Neural cell (in vitro differentiated cells): Measurements from ENCODE around the gene PPARG. TPM values are rescaled to one million over a fixed set of nuclear protein-coding genes. Genes with fewer than 3 reads are reported as not detected.

ENCODE experiments used
- H2AFZ ChIP-seq: fragments of 200-600, 300-800 bp; sonication (generic), shearing (Covaris generic); 2 replicates; pipeline ENCODE4 v1.6.0; 2014; ENCODE audit warnings: low read depth, mild to moderate bottlenecking, antibody characterized with exemption, low read length, moderate library complexity
- H3F3A ChIP-seq: fragments of 200-600 bp; shearing (Covaris generic); 2 replicates; pipeline ENCODE4 v1.6.1; 2016; ENCODE audit warnings: mild to moderate bottlenecking, moderate library complexity, mixed read lengths, antibody characterized with exemption, low read length; ENCODE audit not compliant: insufficient read depth, poor library complexity, severe bottlenecking
- H3K27ac ChIP-seq: fragments of 200-600, 300-800 bp; sonication (generic), shearing (Covaris generic); 2 replicates; pipeline ENCODE4 v1.5.1; 2014; ENCODE audit warnings: mild to moderate bottlenecking, low read length, moderate library complexity
- H3K27me3 ChIP-seq: fragments of 300-800, 200-600 bp; sonication (generic), shearing (Covaris generic); 2 replicates; pipeline ENCODE4 v1.6.0; 2014; ENCODE audit warnings: mild to moderate bottlenecking, low read depth, low read length, moderate library complexity; ENCODE audit not compliant: insufficient read depth
- H3K36me3 ChIP-seq: fragments of 300-800, 200-600 bp; sonication (generic), shearing (Covaris generic); 2 replicates; pipeline ENCODE4 v1.5.1; 2014; ENCODE audit warnings: mild to moderate bottlenecking, antibody characterized with exemption, low read length, moderate library complexity; ENCODE audit not compliant: insufficient read depth
- H3K4me2 ChIP-seq: fragments of 300-800, 200-600 bp; sonication (generic), shearing (Covaris generic); 2 replicates; pipeline ENCODE4 v1.6.0; 2014; ENCODE audit warnings: mild to moderate bottlenecking, low read length
- H3K4me3 ChIP-seq: fragments of 300-800, 200-600 bp; sonication (generic), shearing (Covaris generic); 2 replicates; pipeline ENCODE4 v1.5.1; 2014; ENCODE audit warnings: mild to moderate bottlenecking, low read length, moderate library complexity
- H3K79me2 ChIP-seq: fragments of 200-600 bp; shearing (Covaris generic); replicated peaks from 2 replicates; pipeline ENCODE4 v1.6.0; 2014; ENCODE audit warnings: mild to moderate bottlenecking, low read length, moderate library complexity; ENCODE audit not compliant: insufficient read depth
- H3K9ac ChIP-seq: fragments of 300-800, 200-600 bp; sonication (generic), shearing (Covaris generic); 2 replicates; pipeline ENCODE4 v1.6.1; 2016; ENCODE audit warnings: mild to moderate bottlenecking, low read length, mixed read lengths
- H3K9me2 ChIP-seq: fragments of 200-600 bp; shearing (Covaris generic); 2 replicates; pipeline ENCODE4 v1.6.1; 2016; ENCODE audit warnings: mild to moderate bottlenecking, low read length, mixed read lengths; ENCODE audit not compliant: insufficient read depth
- H3K9me3 ChIP-seq: fragments of 200-600, 300-800 bp; sonication (generic), shearing (Covaris generic); 2 replicates; pipeline ENCODE4 v1.6.1; 2016; ENCODE audit warnings: mild to moderate bottlenecking, mixed run types, low read length, moderate library complexity, mixed read lengths
- H4K20me1 ChIP-seq: fragments of 200-600 bp; shearing (Covaris generic); 2 replicates; pipeline ENCODE4 v1.6.1; 2016; ENCODE audit warnings: mild to moderate bottlenecking, mixed run types; ENCODE audit not compliant: insufficient read depth
- EP300 ChIP-seq: fragments of 450-650 bp; conservative IDR thresholded peaks from 2 replicates; pipeline ENCODE4 v1.6.1; 2014; ENCODE audit warnings: antibody characterized with exemption, mild to moderate bottlenecking, moderate library complexity; ENCODE audit not compliant: poor library complexity, severe bottlenecking
- EZH2 ChIP-seq: fragments of 200-600, 300-800 bp; shearing (Covaris generic), sonication (generic); IDR thresholded peaks from 2 replicates; pipeline ENCODE4 v1.6.1; 2014; ENCODE audit warnings: antibody characterized with exemption, low read length, borderline replicate concordance, mild to moderate bottlenecking; ENCODE audit not compliant: insufficient read depth, poor library complexity, severe bottlenecking
- MXI1 ChIP-seq: fragments of 450-650 bp; conservative IDR thresholded peaks from 2 replicates; pipeline ENCODE4 v1.6.1; 2014; ENCODE audit warnings: antibody characterized with exemption, mild to moderate bottlenecking; ENCODE audit not compliant: poor library complexity, severe bottlenecking
- POLR2AphosphoS5 ChIP-seq: IDR thresholded peaks from 2 replicates; pipeline ENCODE4 v1.6.1; 2012
- RAD21 ChIP-seq: fragments of 450-650 bp; conservative IDR thresholded peaks from 2 replicates; pipeline ENCODE4 v1.6.1; 2014; ENCODE audit warnings: antibody characterized with exemption, mild to moderate bottlenecking, moderate library complexity
- SMC3 ChIP-seq: fragments of 450-650 bp; conservative IDR thresholded peaks from 2 replicates; pipeline ENCODE4 v1.6.1; 2014; ENCODE audit warnings: antibody characterized with exemption, mild to moderate bottlenecking, moderate library complexity; ENCODE audit not compliant: poor library complexity
- TAF1 ChIP-seq: IDR thresholded peaks from 2 replicates; pipeline ENCODE4 v1.6.1; 2012; ENCODE audit warnings: low read depth
- polyA plus RNA-seq: library from polyadenylated mRNA; depleted of rRNA; stranded (reverse); fragments of >200 nt; gene quantifications from 2 replicates; pipeline ENCODE4 v1.2.3, GENCODE V29; 2014
- TF ChIP-seq, protein P1 (sequence below): IDR thresholded peaks from 2 replicates; pipeline ENCODE4 v1.6.1; 2012; ENCODE audit warnings: borderline replicate concordance
- TF ChIP-seq, protein P2 (sequence below): fragments of 450-650 bp; IDR thresholded peaks from 2 replicates; pipeline ENCODE4 v1.5.1; 2014; ENCODE audit warnings: antibody characterized with exemption, mild to moderate bottlenecking, moderate library complexity; ENCODE audit not compliant: poor library complexity, severe bottlenecking

Gene PPARG
- polyA plus RNA-seq, 1 donor from 2014 or later, result 0.35 TPM

DNA sequence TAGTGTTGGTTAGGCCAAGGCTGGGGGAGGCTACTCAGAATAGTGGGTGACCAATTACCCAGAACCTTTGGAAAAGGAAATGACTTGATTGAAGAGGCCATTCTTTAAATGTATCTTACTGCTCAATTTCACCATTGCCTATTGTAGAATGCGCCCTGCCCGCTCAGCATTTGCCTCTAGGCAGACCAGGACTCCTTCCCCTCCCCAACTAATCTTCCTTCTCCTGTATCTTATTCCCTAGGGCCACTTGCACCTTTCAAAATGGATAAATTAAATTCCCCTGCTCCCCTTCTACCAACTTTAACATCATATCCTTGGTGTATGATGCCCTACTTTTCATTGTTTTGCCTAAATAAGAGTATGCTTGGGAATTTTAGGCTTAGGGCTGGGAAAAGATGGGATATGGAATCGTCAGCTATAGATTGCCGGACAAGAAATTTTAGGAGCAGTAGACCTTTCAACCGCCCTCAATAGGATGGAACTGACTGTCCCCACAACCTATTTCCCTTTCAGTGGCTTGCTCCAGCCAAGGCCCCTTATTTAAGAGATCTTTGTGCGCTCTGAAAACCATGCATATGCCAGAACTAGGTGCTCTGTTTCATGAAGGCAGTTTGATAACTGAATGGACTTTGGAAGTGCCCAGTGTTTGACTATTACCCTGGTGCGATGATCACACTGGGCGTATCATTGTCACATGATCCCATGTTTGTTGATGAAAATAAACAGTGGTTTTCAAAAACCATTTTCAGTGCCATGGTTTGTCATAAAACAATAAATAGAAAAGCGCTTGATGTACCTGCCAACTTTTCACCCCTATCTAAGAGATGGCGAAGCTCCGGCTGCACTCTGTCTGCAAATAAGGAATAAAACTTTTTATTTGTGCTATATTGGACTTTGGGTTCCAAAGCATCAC lies 121.1 kb downstream of the PPARG start:
- no peak for TF ChIP-seq EP300
- no peak for TF ChIP-seq RAD21
- TF ChIP-seq POLR2AphosphoS5, result no peak
- TF ChIP-seq EZH2, result no peak
- no peak for TF ChIP-seq MXI1
- TF ChIP-seq, protein P1, sequence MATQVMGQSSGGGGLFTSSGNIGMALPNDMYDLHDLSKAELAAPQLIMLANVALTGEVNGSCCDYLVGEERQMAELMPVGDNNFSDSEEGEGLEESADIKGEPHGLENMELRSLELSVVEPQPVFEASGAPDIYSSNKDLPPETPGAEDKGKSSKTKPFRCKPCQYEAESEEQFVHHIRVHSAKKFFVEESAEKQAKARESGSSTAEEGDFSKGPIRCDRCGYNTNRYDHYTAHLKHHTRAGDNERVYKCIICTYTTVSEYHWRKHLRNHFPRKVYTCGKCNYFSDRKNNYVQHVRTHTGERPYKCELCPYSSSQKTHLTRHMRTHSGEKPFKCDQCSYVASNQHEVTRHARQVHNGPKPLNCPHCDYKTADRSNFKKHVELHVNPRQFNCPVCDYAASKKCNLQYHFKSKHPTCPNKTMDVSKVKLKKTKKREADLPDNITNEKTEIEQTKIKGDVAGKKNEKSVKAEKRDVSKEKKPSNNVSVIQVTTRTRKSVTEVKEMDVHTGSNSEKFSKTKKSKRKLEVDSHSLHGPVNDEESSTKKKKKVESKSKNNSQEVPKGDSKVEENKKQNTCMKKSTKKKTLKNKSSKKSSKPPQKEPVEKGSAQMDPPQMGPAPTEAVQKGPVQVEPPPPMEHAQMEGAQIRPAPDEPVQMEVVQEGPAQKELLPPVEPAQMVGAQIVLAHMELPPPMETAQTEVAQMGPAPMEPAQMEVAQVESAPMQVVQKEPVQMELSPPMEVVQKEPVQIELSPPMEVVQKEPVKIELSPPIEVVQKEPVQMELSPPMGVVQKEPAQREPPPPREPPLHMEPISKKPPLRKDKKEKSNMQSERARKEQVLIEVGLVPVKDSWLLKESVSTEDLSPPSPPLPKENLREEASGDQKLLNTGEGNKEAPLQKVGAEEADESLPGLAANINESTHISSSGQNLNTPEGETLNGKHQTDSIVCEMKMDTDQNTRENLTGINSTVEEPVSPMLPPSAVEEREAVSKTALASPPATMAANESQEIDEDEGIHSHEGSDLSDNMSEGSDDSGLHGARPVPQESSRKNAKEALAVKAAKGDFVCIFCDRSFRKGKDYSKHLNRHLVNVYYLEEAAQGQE, result no peak
- no peak for TF ChIP-seq TAF1
- no peak for TF ChIP-seq SMC3
- TF ChIP-seq, protein P2, sequence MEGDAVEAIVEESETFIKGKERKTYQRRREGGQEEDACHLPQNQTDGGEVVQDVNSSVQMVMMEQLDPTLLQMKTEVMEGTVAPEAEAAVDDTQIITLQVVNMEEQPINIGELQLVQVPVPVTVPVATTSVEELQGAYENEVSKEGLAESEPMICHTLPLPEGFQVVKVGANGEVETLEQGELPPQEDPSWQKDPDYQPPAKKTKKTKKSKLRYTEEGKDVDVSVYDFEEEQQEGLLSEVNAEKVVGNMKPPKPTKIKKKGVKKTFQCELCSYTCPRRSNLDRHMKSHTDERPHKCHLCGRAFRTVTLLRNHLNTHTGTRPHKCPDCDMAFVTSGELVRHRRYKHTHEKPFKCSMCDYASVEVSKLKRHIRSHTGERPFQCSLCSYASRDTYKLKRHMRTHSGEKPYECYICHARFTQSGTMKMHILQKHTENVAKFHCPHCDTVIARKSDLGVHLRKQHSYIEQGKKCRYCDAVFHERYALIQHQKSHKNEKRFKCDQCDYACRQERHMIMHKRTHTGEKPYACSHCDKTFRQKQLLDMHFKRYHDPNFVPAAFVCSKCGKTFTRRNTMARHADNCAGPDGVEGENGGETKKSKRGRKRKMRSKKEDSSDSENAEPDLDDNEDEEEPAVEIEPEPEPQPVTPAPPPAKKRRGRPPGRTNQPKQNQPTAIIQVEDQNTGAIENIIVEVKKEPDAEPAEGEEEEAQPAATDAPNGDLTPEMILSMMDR, result no peak
- no peak overlapping the region for H3K9ac ChIP-seq
- H3K36me3 ChIP-seq, result no peaks in the 10 kb centered on the region
- H3K9me3 ChIP-seq, result no peaks in the 10 kb centered on the region
- no peaks in the 10 kb centered on the region for H4K20me1 ChIP-seq
- no peaks in the 10 kb centered on the region for H3F3A ChIP-seq
- no peak overlapping the region for H3K4me3 ChIP-seq
- H2AFZ ChIP-seq, result no peak overlapping the region
- no peaks in the 10 kb centered on the region for H3K79me2 ChIP-seq
- H3K9me2 ChIP-seq, result no peaks in the 10 kb centered on the region
- no peak overlapping the region for H3K27ac ChIP-seq
- H3K27me3 ChIP-seq, result no peaks in the 10 kb centered on the region
- no peak overlapping the region for H3K4me2 ChIP-seq

DNA sequence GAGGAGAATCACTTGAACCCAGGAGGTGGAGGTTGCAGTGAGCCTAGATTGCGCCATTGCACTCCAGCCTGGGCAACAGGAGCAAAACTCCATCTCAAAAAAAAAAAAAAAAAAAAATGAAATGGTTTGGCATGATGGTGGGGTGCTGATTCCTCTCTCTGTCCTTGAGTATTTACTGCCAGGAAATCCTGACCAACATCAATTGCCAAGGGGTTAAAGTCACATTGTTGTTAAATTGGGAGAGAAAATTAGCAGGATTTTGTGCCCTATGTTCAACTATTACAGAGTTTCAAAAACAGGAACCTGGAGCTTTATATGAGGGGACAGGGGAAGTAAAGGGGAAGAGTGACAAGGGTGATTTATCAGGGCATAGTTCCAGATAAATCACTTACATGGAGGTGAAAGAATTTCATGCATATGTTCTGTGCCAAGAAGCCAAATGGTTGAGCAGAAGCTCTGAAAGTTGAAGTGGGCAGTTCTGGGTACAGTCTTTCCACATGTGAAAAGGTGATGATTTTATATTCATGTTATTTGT lies 124.9 kb downstream of the PPARG start:
- no peaks in the 10 kb centered on the region for H3K9me2 ChIP-seq
- H3F3A ChIP-seq, result no peaks in the 10 kb centered on the region
- H3K9ac ChIP-seq, result no peak overlapping the region
- H2AFZ ChIP-seq, result no peak overlapping the region
- H3K4me3 ChIP-seq, result no peak overlapping the region
- no peaks in the 10 kb centered on the region for H3K27me3 ChIP-seq
- H4K20me1 ChIP-seq, result no peaks in the 10 kb centered on the region
- no peak overlapping the region for H3K4me2 ChIP-seq
- H3K27ac ChIP-seq, result no peak overlapping the region
- no peaks in the 10 kb centered on the region for H3K36me3 ChIP-seq
- TF ChIP-seq SMC3 (no peak), EZH2 (no peak), TAF1 (no peak), POLR2AphosphoS5 (no peak), RAD21 (no peak), EP300 (no peak), MXI1 (no peak)
- TF ChIP-seq, protein P2, result no peak
- TF ChIP-seq, protein P1, result no peak
- H3K9me3 ChIP-seq, result no peaks in the 10 kb centered on the region
- no peaks in the 10 kb centered on the region for H3K79me2 ChIP-seq
